HG03139 (cell line): ENCODE data around the gene RAG2.
A peak's percentile ranks its signal among the peaks of the same experiment; 100 is the strongest.

ENCODE experiments used
- ATAC-seq: cut with Tn5 transposase; IDR thresholded peaks from one replicate; pipeline ENCODE4 v1.9.1; 2021; ENCODE audit not compliant: unreplicated experiment

The RAG2 gene

DNA sequence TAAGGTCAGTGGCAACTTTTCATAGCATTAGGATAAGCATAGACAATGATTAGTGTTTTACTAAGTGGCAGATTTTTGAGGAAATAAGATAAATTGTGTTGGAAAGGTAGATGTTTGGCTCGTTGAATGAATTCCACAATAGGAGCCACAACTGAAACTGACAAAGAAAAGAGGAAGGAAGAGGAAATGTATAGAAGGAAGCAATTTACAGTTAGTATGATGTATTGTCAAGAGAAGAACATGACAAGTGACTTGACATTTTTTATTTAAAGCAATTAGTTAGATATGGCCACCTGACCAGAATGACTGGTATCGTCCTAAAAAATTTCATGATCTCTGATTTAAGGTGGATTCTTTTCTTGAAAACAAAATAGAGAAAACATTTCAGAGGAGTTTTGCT, 3.1 kb upstream of the RAG2 start:
- ATAC-seq: no peak

DNA sequence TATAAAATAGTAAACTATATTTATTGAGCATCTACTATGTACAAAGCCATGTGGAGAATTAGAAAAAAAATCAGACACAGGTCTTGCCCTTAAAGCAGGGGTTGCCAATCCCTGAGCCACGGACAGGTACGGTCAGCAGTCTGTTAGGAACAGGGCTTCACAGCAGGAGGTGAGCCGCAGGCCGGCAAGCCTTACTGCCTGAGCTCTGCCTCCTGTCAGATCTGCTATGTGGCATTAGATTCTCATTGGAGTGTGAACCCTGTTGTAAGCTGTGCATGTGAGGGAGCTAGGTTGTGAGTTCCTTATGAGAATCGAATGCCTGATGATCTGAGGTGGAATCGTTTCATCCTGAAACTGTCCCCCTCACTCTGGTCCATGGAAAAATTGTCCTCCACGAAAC, 2.1 kb upstream of the RAG2 start:
- no peak for ATAC-seq

DNA sequence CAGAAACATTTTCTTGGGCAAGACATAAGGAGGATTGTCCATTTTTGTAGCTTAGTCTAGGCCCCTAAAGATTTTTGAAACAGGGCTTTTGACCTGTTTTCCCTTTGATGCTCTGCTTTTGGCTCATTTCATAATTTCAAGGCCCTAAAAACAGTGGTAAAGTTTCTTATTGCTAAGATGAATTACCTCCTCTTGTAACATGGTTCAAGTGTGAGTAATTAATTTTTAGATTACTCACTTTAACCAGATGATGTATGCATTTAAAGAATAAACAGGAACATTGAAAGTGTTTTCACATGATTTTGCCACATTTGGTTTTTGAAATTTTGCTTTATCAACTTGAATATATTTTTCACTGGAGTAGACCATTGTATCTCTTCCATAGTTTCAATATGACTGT, 1.2 kb downstream of the RAG2 start:
- ATAC-seq: no peak

DNA sequence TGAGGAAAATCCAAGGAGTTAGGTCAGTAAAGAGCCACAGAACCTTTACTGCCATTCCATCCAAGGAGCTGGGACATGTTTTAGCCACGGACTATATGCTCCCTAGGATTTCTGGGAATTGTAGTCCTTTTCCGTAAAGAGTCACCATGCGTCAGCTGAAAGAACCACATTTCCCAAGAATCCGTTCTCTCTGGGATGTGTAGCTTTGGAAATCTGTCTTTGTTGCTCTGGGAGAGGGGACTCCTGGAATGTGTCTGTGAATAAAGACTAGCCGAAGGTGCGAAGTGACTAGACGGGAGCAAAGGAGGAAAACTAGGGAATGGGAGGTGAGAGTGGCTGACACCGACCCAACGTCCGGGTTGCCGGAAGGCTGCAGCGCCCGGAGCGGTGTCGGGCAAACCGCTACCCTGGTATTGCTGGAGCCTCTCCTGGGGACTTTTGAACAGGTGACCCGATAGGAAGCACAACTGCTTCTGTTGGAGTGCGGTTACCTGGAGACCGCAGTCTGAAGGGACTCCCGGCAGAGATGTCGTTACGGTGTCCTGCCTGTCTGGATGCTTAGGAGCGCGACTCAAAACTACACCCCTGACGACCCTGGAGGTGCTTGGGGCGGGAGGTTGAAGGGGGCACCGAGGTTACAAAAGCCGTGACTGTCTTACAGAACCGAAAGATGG, 3.6 kb downstream of the RAG2 start, which contains the start of gene IFTAP:
Gene IFTAP, plus strand, starts transcription at position 187 of the 674 bp plus-strand sequence. CDS start 15,602 bp downstream, outside the sequence.
- peak; percentile 57 for ATAC-seq

DNA sequence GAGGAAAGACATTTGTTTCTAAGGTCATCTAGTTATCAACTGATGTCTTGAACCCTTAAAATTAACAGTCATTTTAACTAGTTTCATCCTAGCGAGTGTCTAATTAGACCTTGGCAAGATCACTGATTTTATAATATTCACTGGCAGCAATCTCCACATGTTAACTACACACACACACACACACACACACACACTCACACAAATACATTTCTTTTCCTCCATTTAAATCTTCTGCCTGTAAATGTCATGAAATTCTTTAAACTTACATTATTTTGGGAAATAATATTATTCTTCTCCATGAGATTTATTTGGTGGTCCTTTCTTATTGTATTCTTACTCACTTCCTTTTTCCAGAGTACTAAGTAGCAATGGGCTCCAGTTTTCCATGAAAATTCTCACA, 6.6 kb downstream of the RAG2 start:
- no peak for ATAC-seq

GRCh38 chr11:36590513-36590912, 7.5 kb downstream of the RAG2 start:
- ATAC-seq: no peak

DNA sequence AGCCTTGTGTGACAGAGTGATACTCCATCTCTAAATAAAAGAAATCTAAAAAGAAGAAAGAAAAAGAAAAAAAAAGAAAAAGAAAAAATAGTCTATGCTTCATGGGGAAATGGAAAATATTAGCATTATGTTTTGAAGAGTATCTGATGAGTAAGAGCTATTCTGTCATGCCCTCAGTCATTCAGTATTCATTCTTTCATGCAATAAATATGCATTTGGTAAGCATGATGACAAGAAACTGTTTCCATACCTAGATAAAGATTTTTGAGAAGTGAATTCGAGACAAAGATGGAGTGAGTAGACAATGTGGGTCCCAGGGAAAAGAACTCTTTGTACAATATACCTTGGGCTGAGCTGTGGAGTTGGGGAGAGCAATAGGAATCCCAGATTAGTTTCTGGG, 9.9 kb downstream of the RAG2 start:
- ATAC-seq: no peak

DNA sequence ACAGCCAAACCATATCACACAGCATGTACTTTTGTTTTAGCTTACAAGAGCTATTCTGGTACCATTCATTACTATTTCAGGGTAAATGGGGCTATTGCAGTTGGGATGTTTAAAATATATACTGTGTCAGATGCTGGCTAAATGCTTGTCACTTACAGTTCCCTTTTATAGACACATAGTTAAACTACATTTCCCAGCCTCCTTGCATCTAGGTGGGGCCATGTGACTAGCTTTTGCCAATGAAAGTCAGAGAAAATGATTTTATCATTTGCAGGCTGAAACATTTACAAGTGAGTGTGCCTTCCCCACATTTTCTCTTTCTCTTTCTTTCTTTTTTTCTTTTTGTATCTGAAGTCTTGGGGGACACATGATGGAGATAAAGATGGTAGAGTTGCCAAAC, 11.5 kb downstream of the RAG2 start:
- ATAC-seq: no peak

GRCh38 chr11:36583667-36584066, 14.4 kb downstream of the RAG2 start:
- no peak for ATAC-seq

GRCh38 chr11:36581536-36581935, 16.5 kb downstream of the RAG2 start:
- no peak for ATAC-seq

DNA sequence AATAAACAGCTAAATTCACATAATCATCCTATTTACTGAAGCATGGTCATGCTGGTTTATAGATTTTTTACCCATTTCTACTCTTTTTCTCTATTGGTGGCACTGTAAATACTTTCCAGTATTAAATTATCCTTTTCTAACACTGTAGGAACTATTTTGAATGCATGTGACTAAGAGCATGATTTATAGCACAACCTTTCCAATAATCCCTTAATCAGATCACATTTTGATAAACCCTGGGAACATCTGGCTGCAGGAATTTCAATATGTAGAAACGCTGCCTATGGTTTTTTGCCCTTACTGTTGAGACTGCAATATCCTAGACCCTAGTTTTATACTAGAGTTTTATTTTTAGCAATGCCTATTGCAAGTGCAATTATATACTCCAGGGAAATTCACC, 19.6 kb downstream of the RAG2 start:
- ATAC-seq: no peak

- ATAC-seq: no peak
Observed at GRCh38 chr11:36577859-36578258, 20.2 kb downstream of the RAG2 start.

- no peak for ATAC-seq
Observed at GRCh38 chr11:36577373-36577772, 20.7 kb downstream of the RAG2 start.

DNA sequence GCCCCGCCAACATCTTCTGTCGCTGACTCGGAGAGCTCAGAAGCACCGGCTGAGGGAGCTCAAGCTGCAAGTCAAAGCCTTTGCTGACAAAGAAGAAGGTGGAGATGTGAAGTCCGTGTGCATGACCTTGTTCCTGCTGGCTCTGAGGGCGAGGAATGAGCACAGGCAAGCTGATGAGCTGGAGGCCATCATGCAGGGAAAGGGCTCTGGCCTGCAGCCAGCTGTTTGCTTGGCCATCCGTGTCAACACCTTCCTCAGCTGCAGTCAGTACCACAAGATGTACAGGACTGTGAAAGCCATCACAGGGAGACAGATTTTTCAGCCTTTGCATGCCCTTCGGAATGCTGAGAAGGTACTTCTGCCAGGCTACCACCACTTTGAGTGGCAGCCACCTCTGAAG, 23.6 kb downstream of the RAG2 start:
- ATAC-seq: no peak

DNA sequence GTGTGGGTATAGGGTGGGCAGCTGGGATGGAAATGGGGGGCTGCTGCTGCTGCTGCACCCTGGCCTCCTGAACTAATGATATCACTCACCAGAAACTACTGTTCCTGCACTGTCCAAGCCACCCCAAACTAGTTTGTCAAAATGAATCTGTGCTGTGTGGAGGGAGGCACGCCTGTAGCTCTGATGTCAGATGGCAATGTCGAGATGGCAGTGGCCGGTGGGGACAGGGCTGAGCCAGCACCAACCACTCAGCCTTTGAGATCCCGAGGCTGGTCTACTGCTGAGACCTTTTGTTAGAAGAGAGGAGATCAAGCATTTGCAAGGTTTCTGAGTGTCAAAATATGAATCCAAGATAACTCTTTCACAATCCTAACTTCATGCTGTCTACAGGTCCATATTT, 28.9 kb downstream of the RAG2 start:
- no peak for ATAC-seq

GRCh38 chr11:36567694-36568093, 30.3 kb downstream of the RAG2 start, which contains the start of gene RAG1:
RAG1 (plus strand) TSS chr11:36568007; CDS start chr11:36573305, 5,298 bp downstream.
- ATAC-seq: no peak

GRCh38 chr11:36566407-36567053, 31.5 kb downstream of the RAG2 start:
- no peak for ATAC-seq

GRCh38 chr11:36565031-36565610, 32.9 kb downstream of the RAG2 start:
- no peak for ATAC-seq

DNA sequence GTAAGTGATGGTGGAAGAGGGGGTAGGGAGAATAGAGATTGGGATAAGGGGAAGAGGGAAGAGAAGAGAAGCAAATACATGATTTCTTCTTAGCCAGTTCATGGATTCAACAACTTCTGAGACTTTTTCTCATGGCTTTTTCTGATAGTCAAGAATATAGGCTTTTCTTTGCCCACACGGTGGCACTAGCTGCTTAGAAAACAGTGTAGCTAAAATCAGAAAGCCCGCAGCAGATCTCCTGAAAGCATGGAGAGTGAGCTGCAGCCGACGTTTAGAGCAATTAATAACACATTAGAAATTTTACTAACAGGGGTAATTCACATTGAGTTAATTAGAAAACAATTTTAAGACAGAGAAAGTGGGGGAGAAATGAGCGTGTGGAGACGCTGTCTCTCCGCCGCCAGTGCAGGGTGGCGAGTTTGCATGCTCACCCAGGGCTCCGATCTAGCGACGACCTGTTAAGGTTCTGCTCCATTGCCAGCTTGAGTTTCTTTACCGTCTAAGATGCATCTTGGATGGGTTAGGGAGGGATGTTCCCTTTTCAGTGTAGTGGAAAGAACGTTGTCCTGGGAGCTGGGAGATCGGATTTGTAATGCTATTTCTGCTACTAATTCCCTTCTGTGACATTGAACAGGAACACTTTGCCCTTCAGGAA, 33.5 kb downstream of the RAG2 start:
- no peak for ATAC-seq

GRCh38 chr11:36558571-36559413, 39.2 kb downstream of the RAG2 start:
- peak; percentile 92 for ATAC-seq

- no peak for ATAC-seq
Observed at GRCh38 chr11:36557991-36558390, 40.0 kb downstream of the RAG2 start.
